Measurements from ENCODE around the gene CEP192. TPM values are rescaled to one million over a fixed set of nuclear protein-coding genes. Genes with fewer than 3 reads are reported as not detected.

CEP192 gene
- total RNA-seq, 1 donor from 2014 or later, result 20.1 TPM

DNA sequence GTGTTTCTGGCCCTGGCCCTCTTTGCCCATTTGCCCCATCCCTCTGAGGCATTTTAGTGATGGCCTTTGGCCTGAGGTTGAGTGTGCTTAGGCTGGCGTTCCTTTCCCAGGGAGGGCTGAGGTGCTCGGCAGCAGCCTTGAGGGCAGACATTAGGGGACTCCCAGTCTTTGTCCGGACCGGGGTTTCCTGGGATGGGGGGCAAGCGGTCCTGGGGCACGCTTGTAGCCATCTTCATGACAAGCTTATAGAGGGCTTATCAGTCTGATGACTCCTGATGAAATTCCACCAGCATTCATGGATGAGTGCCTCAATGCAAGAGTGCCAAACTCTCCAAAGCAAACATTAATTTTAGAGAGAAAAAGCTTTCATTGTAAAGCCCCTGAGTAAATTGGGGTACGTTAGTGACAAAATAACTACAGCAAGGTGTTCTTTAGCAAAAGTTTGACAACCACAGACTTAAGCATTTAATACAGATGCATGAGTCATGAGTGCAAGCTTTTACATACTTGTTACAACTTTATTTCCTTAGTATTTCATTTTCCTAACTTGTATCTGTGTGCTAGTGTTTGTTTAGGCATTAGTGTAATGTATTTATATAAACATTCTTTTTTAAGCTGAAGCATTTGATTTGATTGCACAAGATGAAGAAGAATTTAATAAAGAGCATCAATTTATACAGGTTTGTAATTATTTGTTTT, 45.6 kb downstream of the CEP192 start:
- peaks cover 4% of the 10 kb centered on the region for H3K27me3 Mint-ChIP-seq (ENCODE audit: unreplicated experiment)
- DNase-seq, result no peak
- H3K27ac Mint-ChIP-seq (ENCODE audit: unreplicated experiment), result no peak overlapping the region
- no peak overlapping the region for H3K4me3 Mint-ChIP-seq (ENCODE audit: unreplicated experiment)
- peaks cover 5% of the 10 kb centered on the region for H3K36me3 Mint-ChIP-seq (ENCODE audit: unreplicated experiment)
- TF ChIP-seq, protein P1, sequence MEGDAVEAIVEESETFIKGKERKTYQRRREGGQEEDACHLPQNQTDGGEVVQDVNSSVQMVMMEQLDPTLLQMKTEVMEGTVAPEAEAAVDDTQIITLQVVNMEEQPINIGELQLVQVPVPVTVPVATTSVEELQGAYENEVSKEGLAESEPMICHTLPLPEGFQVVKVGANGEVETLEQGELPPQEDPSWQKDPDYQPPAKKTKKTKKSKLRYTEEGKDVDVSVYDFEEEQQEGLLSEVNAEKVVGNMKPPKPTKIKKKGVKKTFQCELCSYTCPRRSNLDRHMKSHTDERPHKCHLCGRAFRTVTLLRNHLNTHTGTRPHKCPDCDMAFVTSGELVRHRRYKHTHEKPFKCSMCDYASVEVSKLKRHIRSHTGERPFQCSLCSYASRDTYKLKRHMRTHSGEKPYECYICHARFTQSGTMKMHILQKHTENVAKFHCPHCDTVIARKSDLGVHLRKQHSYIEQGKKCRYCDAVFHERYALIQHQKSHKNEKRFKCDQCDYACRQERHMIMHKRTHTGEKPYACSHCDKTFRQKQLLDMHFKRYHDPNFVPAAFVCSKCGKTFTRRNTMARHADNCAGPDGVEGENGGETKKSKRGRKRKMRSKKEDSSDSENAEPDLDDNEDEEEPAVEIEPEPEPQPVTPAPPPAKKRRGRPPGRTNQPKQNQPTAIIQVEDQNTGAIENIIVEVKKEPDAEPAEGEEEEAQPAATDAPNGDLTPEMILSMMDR (IDR thresholded peaks at IDR 0.05; ENCODE audit: partially characterized antibody, unreplicated experiment), result no peak
- peaks cover 3% of the 10 kb centered on the region for H3K9me3 Mint-ChIP-seq (ENCODE audit: unreplicated experiment)
- no peaks in the 10 kb centered on the region for H3K4me1 Mint-ChIP-seq (ENCODE audit: low read depth, unreplicated experiment)

DNA sequence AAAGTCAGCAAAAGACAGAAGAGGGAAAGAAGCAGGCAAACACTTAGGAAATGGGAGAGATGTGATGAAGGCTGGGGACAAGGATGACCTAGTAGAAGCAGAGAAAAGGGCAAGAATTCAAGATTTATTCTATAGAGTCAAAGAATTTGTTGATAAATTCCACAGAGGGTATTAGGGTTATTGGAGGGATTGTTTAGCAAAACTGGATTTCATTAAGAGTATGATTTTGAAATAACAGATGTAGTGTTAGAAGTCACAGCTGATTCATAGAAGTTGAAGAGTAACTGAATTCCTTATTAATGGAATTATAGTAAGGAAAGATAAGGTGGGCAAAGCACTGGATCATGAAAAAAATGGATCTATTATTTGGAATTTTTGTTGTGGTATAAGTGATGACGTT, 48.6 kb downstream of the CEP192 start:
- H3K9me3 Mint-ChIP-seq (ENCODE audit: unreplicated experiment), result peaks cover 3% of the 10 kb centered on the region
- TF ChIP-seq, protein P1 (IDR thresholded peaks at IDR 0.05; ENCODE audit: partially characterized antibody, unreplicated experiment), result no peak
- no peak overlapping the region for H3K4me3 Mint-ChIP-seq (ENCODE audit: unreplicated experiment)
- no peaks in the 10 kb centered on the region for H3K4me1 Mint-ChIP-seq (ENCODE audit: low read depth, unreplicated experiment)
- DNase-seq, result no peak
- no peaks in the 10 kb centered on the region for H3K36me3 Mint-ChIP-seq (ENCODE audit: unreplicated experiment)
- H3K27ac Mint-ChIP-seq (ENCODE audit: unreplicated experiment), result no peak overlapping the region
- H3K27me3 Mint-ChIP-seq (ENCODE audit: unreplicated experiment), result peaks cover 1% of the 10 kb centered on the region

DNA sequence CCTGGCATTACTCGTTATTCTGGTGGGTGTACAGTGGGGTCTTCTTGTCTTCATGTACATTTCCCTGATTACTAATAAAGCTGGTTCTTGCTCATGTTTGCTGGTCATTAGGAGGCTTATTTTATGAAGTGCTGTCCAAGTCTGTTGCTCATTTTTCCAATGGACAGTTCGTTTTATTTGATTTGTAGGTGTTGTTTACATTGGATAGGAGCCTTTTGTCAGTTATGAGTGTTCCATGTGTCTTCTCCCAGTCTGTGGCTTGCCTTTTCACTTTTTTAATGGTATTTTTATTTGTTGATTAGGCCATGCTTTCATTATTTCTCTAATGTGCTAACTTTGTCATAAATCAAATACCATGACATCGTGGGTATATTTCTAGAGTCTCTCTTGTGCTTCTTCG, 51.9 kb downstream of the CEP192 start:
- no peak overlapping the region for H3K27ac Mint-ChIP-seq (ENCODE audit: unreplicated experiment)
- TF ChIP-seq, protein P1 (IDR thresholded peaks at IDR 0.05; ENCODE audit: partially characterized antibody, unreplicated experiment), result no peak
- no peak for DNase-seq
- no peaks in the 10 kb centered on the region for H3K36me3 Mint-ChIP-seq (ENCODE audit: unreplicated experiment)
- peaks cover 1% of the 10 kb centered on the region for H3K9me3 Mint-ChIP-seq (ENCODE audit: unreplicated experiment)
- no peaks in the 10 kb centered on the region for H3K27me3 Mint-ChIP-seq (ENCODE audit: unreplicated experiment)
- H3K4me3 Mint-ChIP-seq (ENCODE audit: unreplicated experiment), result no peak overlapping the region
- H3K4me1 Mint-ChIP-seq (ENCODE audit: low read depth, unreplicated experiment), result no peaks in the 10 kb centered on the region

DNA sequence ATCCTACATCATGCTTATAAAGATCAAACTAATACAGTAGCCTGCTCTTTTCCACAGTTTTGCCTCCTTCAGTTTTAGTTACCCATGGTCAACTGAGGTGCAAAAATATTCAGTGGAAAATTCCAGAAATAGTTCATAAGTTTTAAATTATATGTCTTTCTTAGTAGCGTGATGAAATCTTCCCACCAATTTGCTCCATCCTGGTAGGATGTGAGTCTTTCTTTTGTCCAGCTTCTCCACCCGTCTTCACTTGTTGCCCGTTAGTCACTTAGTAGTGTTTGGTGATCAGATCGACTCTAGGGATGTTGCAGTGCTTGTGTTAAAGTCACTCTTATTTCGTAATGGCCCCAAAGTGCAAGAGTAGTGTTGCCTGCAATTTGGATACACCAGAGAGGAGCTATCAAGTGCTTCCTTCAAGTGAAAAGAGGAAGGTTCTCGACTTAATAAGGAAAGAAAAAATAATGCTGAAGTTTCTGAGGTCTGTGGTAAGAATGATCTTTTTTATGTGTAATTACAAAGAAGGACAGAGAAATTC, 57.0 kb downstream of the CEP192 start:
- Mint-ChIP-seq H3K4me1 (ENCODE audit: low read depth, unreplicated experiment) (peaks cover under 1% of the 10 kb centered on the region), H3K36me3 (ENCODE audit: unreplicated experiment) (no peaks in the 10 kb centered on the region), H3K4me3 (ENCODE audit: unreplicated experiment) (no peak overlapping the region), H3K27ac (ENCODE audit: unreplicated experiment) (no peak overlapping the region), H3K27me3 (ENCODE audit: unreplicated experiment) (no peaks in the 10 kb centered on the region), H3K9me3 (ENCODE audit: unreplicated experiment) (no peaks in the 10 kb centered on the region)
- DNase-seq, result no peak
- TF ChIP-seq, protein P1 (IDR thresholded peaks at IDR 0.05; ENCODE audit: partially characterized antibody, unreplicated experiment), result no peak

DNA sequence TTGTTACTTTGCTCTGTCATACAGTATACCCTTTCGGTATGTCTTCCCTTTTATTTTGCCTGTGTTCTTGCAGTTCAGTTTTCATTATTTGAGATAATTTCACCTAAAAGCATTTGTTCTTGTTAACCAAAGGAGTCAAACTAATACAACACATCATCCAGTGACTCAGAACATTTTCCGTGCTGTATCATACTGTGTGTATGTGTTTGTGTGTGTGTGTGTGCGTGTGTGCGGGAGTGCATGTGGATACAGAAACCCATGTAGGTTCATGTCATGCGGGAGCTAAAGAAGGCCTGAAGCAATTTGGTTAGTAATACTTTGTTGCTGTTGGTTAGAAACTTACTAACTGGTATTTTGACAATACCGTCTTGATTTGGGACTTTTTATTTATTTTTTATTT, 60.0 kb downstream of the CEP192 start:
- H3K36me3 Mint-ChIP-seq (ENCODE audit: unreplicated experiment), result no peaks in the 10 kb centered on the region
- peaks cover 2% of the 10 kb centered on the region for H3K27me3 Mint-ChIP-seq (ENCODE audit: unreplicated experiment)
- no peak overlapping the region for H3K27ac Mint-ChIP-seq (ENCODE audit: unreplicated experiment)
- H3K4me3 Mint-ChIP-seq (ENCODE audit: unreplicated experiment), result no peak overlapping the region
- TF ChIP-seq, protein P1 (IDR thresholded peaks at IDR 0.05; ENCODE audit: partially characterized antibody, unreplicated experiment), result no peak
- peaks cover 17% of the 10 kb centered on the region for H3K4me1 Mint-ChIP-seq (ENCODE audit: low read depth, unreplicated experiment)
- DNase-seq, result no peak
- H3K9me3 Mint-ChIP-seq (ENCODE audit: unreplicated experiment), result no peaks in the 10 kb centered on the region
